BJ (cell line): Measurements from ENCODE around the gene DNAJB7. TPM values are rescaled to one million over a fixed set of nuclear protein-coding genes. Genes with fewer than 3 reads are reported as not detected.

Experiments
- CTCF ChIA-PET: fragments of 350-600 bp; formaldehyde crosslinking; extraction: SDS; loops from one replicate; lab custom pipeline; 2021; ENCODE audit warnings: antibody characterized with exemption, inconsistent platforms; lab: Yijun Ruan, JAX
- POLR2A ChIA-PET: fragments of 300-600 bp; sonication (Branson Sonifier 250); formaldehyde crosslinking; extraction: SDS; loops from one replicate; lab custom pipeline; 2021; ENCODE audit warnings: antibody characterized with exemption; lab: Charles Lee
- DNase-seq: peaks from one replicate; pipeline ENCODE4 v3.0.0-alpha.2; 2011; ENCODE audit warnings: low read depth
- H3K27me3 ChIP-seq: 2 replicates; pipeline ENCODE4 v1.6.0; 2011; ENCODE audit warnings: low read length; ENCODE audit not compliant: control insufficient read depth, insufficient read depth
- H3K36me3 ChIP-seq: 2 replicates; pipeline ENCODE4 v1.5.1; 2011; ENCODE audit warnings: low read length; ENCODE audit not compliant: control insufficient read depth, insufficient read depth
- H3K4me3 ChIP-seq: 2 replicates; pipeline ENCODE4 v1.5.1; 2011; ENCODE audit warnings: low read depth, mild to moderate bottlenecking, control low read depth, low read length
- polyA minus RNA-seq: library from RNA; depleted of rRNA, polyadenylated mRNA; stranded (reverse); fragments of >200 nt; gene quantifications from 2 replicates; pipeline ENCODE4 v1.2.3, GENCODE V29; 2011; rRNA and poly(A)+ RNA removed
- polyA plus RNA-seq: library from polyadenylated mRNA; depleted of rRNA; stranded (reverse); fragments of >200 nt; gene quantifications from 2 replicates; pipeline ENCODE4 v1.2.3, GENCODE V29; 2011; rRNA removed
- TF ChIP-seq, protein P1 (sequence below): IDR thresholded peaks from 2 replicates; pipeline ENCODE4 v1.5.1; 2011; ENCODE audit warnings: low read depth, mild to moderate bottlenecking, control low read depth, inconsistent platforms, low read length, moderate library complexity; ENCODE audit not compliant: insufficient read depth

The DNAJB7 gene
- polyA plus RNA-seq (not detected in 2 replicates), polyA minus RNA-seq (not detected in 2 replicates)

DNA sequence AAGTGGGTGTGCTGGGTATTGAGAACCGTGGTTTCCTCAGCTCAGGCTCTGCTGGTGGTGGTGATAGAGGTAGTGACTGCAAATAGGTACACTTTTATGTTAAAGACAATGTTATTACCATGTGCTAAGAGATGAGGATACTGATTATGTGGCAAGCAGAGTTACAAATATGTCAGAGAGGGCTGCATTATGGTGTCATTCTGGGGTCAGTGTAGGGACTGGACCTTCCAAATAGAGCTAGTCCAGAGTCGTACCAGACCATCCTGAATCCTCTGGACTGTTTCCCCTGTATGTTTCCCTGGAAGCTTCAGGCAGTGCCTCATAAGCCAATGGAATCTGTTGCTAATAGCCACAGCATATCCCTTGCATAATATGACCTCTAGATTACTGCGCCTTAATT lies at the start of gene DNAJB7:
Gene DNAJB7 (minus strand): TSS at position 101 of the 400 bp plus-strand sequence. CDS start 119 bp downstream, outside the sequence.
- H3K27me3 ChIP-seq = no peaks in the 10 kb centered on the region
- POLR2A ChIA-PET = no interaction called here
- H3K4me3 ChIP-seq = no peak within 1 kb of the TSS
- H3K36me3 ChIP-seq = peaks cover 2% of the 10 kb centered on the region; the same call in 1 of the 2 replicates
- TF ChIP-seq, protein P1, sequence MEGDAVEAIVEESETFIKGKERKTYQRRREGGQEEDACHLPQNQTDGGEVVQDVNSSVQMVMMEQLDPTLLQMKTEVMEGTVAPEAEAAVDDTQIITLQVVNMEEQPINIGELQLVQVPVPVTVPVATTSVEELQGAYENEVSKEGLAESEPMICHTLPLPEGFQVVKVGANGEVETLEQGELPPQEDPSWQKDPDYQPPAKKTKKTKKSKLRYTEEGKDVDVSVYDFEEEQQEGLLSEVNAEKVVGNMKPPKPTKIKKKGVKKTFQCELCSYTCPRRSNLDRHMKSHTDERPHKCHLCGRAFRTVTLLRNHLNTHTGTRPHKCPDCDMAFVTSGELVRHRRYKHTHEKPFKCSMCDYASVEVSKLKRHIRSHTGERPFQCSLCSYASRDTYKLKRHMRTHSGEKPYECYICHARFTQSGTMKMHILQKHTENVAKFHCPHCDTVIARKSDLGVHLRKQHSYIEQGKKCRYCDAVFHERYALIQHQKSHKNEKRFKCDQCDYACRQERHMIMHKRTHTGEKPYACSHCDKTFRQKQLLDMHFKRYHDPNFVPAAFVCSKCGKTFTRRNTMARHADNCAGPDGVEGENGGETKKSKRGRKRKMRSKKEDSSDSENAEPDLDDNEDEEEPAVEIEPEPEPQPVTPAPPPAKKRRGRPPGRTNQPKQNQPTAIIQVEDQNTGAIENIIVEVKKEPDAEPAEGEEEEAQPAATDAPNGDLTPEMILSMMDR = no peak
- CTCF ChIA-PET = interaction anchor here (2.1 kb wide), 1 partner anchor 37 kb away, joined by 7 read pairs; no protein-coding TSS in a partner anchor
- no peak for DNase-seq

DNA sequence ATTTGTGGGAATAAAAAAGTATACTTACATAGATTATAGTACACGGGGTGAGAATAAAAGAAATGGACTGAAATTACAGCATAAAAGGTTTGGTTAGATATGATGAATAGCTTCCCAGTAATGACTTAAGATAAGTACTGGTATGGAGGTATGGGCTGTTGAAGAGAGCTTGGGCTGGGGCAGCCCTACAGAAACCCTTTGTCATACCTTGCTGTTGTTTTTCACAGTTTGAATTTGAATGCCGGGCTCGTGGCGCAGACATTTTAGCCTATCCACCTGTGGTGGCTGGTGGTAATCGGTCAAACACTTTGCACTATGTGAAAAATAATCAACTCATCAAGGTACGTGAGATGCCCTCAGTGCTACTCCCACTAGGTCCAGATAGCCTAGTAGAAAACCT lies 47.0 kb upstream of the DNAJB7 start:
- H3K4me3 ChIP-seq = no peak overlapping the region
- H3K36me3 ChIP-seq = peaks cover 3% of the 10 kb centered on the region; the same call in 1 of the 2 replicates
- DNase-seq = no peak
- TF ChIP-seq, protein P1 = no peak
- ChIA-PET POLR2A (no interaction called here), CTCF (interaction anchor here (1.2 to 3.8 kb wide), 2 partner anchors 10 to 13 kb away, joined by 3 to 16 read pairs; no protein-coding TSS in a partner anchor)
- no peaks in the 10 kb centered on the region for H3K27me3 ChIP-seq

DNA sequence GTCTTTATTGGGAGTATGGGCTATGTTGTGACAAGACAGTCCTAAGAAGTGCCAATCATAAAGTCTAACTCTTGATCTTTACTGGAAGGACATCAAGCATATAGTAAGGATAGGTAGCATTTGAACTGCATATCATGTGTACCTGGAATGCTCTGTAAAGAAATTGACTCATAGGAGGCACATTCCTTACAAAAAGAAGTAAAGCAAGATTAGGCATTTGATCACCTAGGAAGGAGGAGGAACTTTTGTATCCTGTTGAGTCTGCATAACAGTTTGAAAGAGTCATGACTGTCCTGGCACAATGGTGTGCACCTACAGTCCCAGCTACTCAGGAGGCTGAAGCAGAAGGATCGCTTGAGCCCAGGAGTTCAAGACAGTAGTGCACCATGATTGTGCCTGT lies 42.2 kb upstream of the DNAJB7 start:
- peaks cover 3% of the 10 kb centered on the region; the same call in 1 of the 2 replicates for H3K36me3 ChIP-seq
- ChIA-PET CTCF (interaction anchor here (0.6 kb wide), 1 partner anchor 21 kb away, joined by 3 read pairs; no protein-coding TSS in a partner anchor), POLR2A (no interaction called here)
- no peak for DNase-seq
- H3K4me3 ChIP-seq = no peak overlapping the region
- TF ChIP-seq, protein P1 = no peak
- H3K27me3 ChIP-seq = no peaks in the 10 kb centered on the region

DNA sequence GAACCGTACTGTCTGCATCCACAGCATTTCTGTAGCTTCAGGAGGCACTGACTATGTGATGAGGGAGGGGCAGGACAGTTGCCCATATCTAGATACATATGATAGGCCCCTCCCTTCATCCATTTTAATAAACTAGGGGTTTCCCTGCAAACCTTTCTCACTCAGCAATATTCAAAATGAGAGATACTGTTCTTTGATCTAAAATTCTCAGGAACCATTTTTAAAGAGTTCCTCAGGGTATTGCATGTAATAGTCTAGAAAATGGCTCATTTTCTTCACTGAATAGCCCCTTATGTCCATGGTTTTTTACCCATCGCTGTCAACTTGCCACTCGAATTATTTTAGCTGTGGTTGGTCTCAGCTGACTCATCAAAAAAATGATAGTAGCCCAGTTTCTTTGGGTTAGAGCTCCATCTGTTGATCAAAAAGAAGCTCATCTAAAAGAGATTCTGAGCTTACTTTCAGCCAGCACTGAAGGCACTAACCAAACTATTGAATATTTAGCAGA lies 37.0 kb upstream of the DNAJB7 start:
- POLR2A ChIA-PET = no interaction called here
- Histone ChIP-seq H3K36me3 (no peaks in the 10 kb centered on the region; the same call in 1 of the 2 replicates), H3K27me3 (no peaks in the 10 kb centered on the region), H3K4me3 (no peak overlapping the region)
- peak; percentile 9 for DNase-seq
- CTCF ChIA-PET = interaction anchor here (0.5 to 2.2 kb wide), 21 partner anchors 9 to 552 kb away, joined by 3 to 10 read pairs (median 4); partner anchors contain the start of gene DNAJB7
- TF ChIP-seq, protein P1 = peak; percentile 67

DNA sequence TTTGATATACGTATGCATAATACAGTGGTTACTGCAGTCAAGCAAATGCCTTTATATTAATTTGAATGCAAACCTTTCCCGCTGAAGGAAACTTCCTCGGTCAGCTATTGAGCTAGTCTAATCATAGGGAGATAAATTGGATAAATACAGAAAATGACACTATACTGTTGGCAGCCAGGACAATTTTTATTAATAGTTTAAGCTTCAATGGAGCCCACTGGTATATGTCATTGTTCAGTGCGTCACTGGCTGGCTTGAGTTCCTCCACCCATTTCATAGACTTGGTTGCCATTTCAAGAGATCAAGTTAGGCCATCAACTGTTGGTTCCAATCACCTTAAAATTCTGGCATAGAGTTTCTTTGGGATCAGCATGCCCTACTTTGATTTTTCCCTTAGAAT lies 32.5 kb upstream of the DNAJB7 start:
- ChIA-PET CTCF (interaction anchor here (1.1 kb wide), 1 partner anchor 20 kb away, joined by 6 read pairs; no protein-coding TSS in a partner anchor), POLR2A (no interaction called here)
- TF ChIP-seq, protein P1 = no peak
- no peak for DNase-seq
- Histone ChIP-seq H3K36me3 (no peaks in the 10 kb centered on the region; the same call in 1 of the 2 replicates), H3K27me3 (no peaks in the 10 kb centered on the region), H3K4me3 (no peak overlapping the region)
